Muscle of back (tissue), 13 donors: Measurements from ENCODE around the gene PIK3C2B. TPM values are rescaled to one million over a fixed set of nuclear protein-coding genes. Genes with fewer than 3 reads are reported as not detected.
A peak's percentile ranks its signal among the peaks of the same experiment; 100 is the strongest.
"Not testable (repeated sequence)": the region's sequence is repeated elsewhere in the genome, so short reads cannot be mapped to it uniquely, and the experiment has no call there.

ENCODE experiments used
- DNase-seq, 3 donors: peaks; one replicate each; pipeline versions ENCODE4 v3.0.0 to v3.0.0-alpha.2; 2013
- long read RNA-seq, 9 donors: transcript quantifications; one replicate each; lab custom pipeline, GENCODE V29; 2026
- polyA plus RNA-seq, 10 donors: library from polyadenylated mRNA; unstranded; fragments of 120-200 nt; gene quantifications; one replicate each; pipeline ENCODE4 v1.2.1, GENCODE V29; 2013; ENCODE audit not compliant: insufficient read length in 10 of 10

The PIK3C2B gene
- polyA plus RNA-seq: 10 to 100 TPM; 20.5 to 36.7 (median 29.0) TPM
- long read RNA-seq, donor 1, transcript PIK3C2B-203 (2 exons, 846 nt): major isoform, 5 of 5 reads
- long read RNA-seq, donor 1, partial matches to known transcripts: 0 of 5 reads
- long read RNA-seq, donor 1, other reads (novel, unspliced or antisense): 0 of 5 reads
- long read RNA-seq, donor 2: 0 reads
- long read RNA-seq, donor 3: 0 reads
- long read RNA-seq, donor 4: 0 reads
- long read RNA-seq, donor 5: 0 reads
- long read RNA-seq, donor 6, partial matches to known transcripts: 0 of 3 reads
- long read RNA-seq, donor 6, other reads (novel, unspliced or antisense): 0 of 3 reads
- long read RNA-seq, donor 7, partial matches to known transcripts: 0 of 4 reads
- long read RNA-seq, donor 7, other reads (novel, unspliced or antisense): 0 of 4 reads
- long read RNA-seq, donor 8, partial matches to known transcripts: 0 of 2 reads
- long read RNA-seq, donor 8, other reads (novel, unspliced or antisense): 0 of 2 reads
- long read RNA-seq, donor 9: 0 reads

- DNase-seq: peak; percentile 80 to 96 (median 90)
Measured at GRCh38 chr1:204494281-204495077, at the start of gene PIK3C2B. Gene PIK3C2B (minus strand): TSS chr1:204494805. CDS start chr1:204469802, 25,003 bp downstream.

- DNase-seq: no peak
Measured at GRCh38 chr1:204544321-204544720, 49.7 kb upstream of the PIK3C2B start.

GRCh38 chr1:204541626-204542025, 47.0 kb upstream of the PIK3C2B start:
- no peak for DNase-seq

GRCh38 chr1:204532832-204533231, 38.2 kb upstream of the PIK3C2B start:
- no peak for DNase-seq

- DNase-seq: no peak
Measured at GRCh38 chr1:204530932-204531331, 36.3 kb upstream of the PIK3C2B start.

GRCh38 chr1:204529371-204529895, 34.8 kb upstream of the PIK3C2B start:
- DNase-seq: no peak

GRCh38 chr1:204528677-204529076, 34.1 kb upstream of the PIK3C2B start:
- no peak for DNase-seq

- DNase-seq: no peak
Measured at GRCh38 chr1:204528241-204528640, 33.6 kb upstream of the PIK3C2B start.

GRCh38 chr1:204524986-204525385, 30.4 kb upstream of the PIK3C2B start:
- DNase-seq: no peak

GRCh38 chr1:204523605-204524215, 29.1 kb upstream of the PIK3C2B start:
- DNase-seq: no peak

- not testable (repeated sequence) for DNase-seq
Measured at GRCh38 chr1:204521941-204522521, 27.4 kb upstream of the PIK3C2B start.

GRCh38 chr1:204520834-204521709, 26.5 kb upstream of the PIK3C2B start:
- DNase-seq: no peak

- not testable (repeated sequence) for DNase-seq
Measured at GRCh38 chr1:204517382-204517781, 22.8 kb upstream of the PIK3C2B start.

- DNase-seq: peak; percentile 95 to 99 (median 98)
Measured at GRCh38 chr1:204516180-204516879, 21.7 kb upstream of the PIK3C2B start, which contains the start of gene MDM4. Gene MDM4 (plus strand): TSS chr1:204516406. CDS start chr1:204525519, 9,113 bp downstream.

- DNase-seq: no peak
Measured at GRCh38 chr1:204514828-204515227, 20.2 kb upstream of the PIK3C2B start.

- DNase-seq: no peak
Measured at GRCh38 chr1:204513117-204513716, 18.6 kb upstream of the PIK3C2B start.

GRCh38 chr1:204511366-204511765, 16.8 kb upstream of the PIK3C2B start:
- no peak for DNase-seq

GRCh38 chr1:204509186-204509635, 14.6 kb upstream of the PIK3C2B start:
- DNase-seq: no peak
